BLaER1 treated with 17β-estradiol and CSF1 and Interleukin-3, amounts not matched to agents 10 nM and 100 nM (cell line): ENCODE measurements around the gene PTPRB.
A peak's percentile ranks its signal among the peaks of the same experiment; 100 is the strongest.

Experiments used
- H3K27ac ChIP-seq, 11 experiments: shearing (Covaris generic); formaldehyde crosslinking; 2 replicates each; pipeline ENCODE4 v1.8.1; 2022
- H3K27me3 ChIP-seq, 11 experiments: shearing (Covaris generic); formaldehyde crosslinking; 2 replicates each; pipeline ENCODE4 v1.8.1; 2022
- H3K36me3 ChIP-seq, 11 experiments: shearing (Covaris generic); formaldehyde crosslinking; 2 replicates each; pipeline ENCODE4 v1.8.1; 2022
- H3K4me1 ChIP-seq, 10 experiments: shearing (Covaris generic); formaldehyde crosslinking; 2 replicates each; pipeline ENCODE4 v1.8.1; 2022
- H3K4me2 ChIP-seq, 11 experiments: shearing (Covaris generic); formaldehyde crosslinking; 2 replicates each; pipeline ENCODE4 v1.8.1; 2022
- H3K4me3 ChIP-seq, 10 experiments: shearing (Covaris generic); formaldehyde crosslinking; 2 replicates each; pipeline ENCODE4 v1.8.1; 2022
- H3K9ac ChIP-seq, 11 experiments: shearing (Covaris generic); formaldehyde crosslinking; 2 replicates each; pipeline ENCODE4 v1.8.1; 2022
- H3K9me3 ChIP-seq, 11 experiments: shearing (Covaris generic); formaldehyde crosslinking; replicated peaks in 1 of 11; 2 replicates each; pipeline ENCODE4 v1.8.1; 2022
- H4K20me1 ChIP-seq, 11 experiments: shearing (Covaris generic); formaldehyde crosslinking; 2 replicates each; pipeline ENCODE4 v1.8.1; 2022
- Cebpa-rat ChIP-seq, 11 experiments: shearing (Covaris generic); IDR thresholded peaks; 2 replicates each; pipeline ENCODE4 v1.8.1; 2022

PTPRB gene

GRCh38 chr12:70661466-70662161 is 24.4 kb upstream of the PTPRB start:
- H3K9ac ChIP-seq, result no peak overlapping the region; a peak in 1 of 22 replicates
- no peaks in the 10 kb centered on the region for H3K9me3 ChIP-seq
- H3K4me1 ChIP-seq, result peaks cover 0 to 20% (median 2%) of the 10 kb centered on the region in 10 experiments; a peak in 9 of 20 replicates
- H3K4me3 ChIP-seq, result no peak overlapping the region
- H3K4me2 ChIP-seq, result peak overlapping the region in 2 of 11 experiments; percentile 38 to 65; a peak in 4 of 22 replicates
- H3K27me3 ChIP-seq, result no peaks in the 10 kb centered on the region
- no peaks in the 10 kb centered on the region for H4K20me1 ChIP-seq
- peak overlapping the region in 2 of 11 experiments; percentile 30 to 64; a peak in 3 of 22 replicates for H3K27ac ChIP-seq
- H3K36me3 ChIP-seq, result no peaks in the 10 kb centered on the region
- no peak for TF ChIP-seq Cebpa-rat (IDR thresholded peaks at IDR 0.05)

DNA sequence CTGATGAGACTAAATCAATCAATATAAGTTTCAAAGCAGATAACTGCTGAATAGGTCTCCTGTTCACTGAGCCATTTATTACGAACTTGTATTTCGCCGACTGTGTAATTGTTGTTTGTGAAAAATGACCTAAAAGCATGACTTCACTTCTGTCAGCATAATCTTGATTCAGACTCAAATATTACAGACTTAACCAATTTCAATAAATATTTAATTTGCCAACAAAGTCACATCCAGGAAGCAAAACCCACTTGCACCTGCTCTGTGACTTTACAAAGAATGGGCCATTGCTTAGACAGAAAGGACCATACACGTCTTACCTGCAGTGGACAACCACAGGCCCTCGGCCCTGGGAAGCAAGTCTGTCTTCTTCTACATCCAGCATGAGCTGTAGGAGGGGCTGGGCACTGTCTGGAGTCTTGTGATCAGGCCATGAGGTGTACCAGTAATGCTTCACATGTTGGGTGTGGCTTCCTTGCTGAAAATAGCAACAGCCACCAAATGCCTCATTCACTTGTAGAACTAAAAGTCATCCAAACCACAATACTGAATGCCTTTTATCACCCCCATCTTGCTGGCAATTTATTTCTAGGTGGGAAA is 23.5 kb upstream of the PTPRB start:
- Histone ChIP-seq H3K4me2 (peak overlapping the region in 4 of 11 experiments; percentile 14 to 71 (median 52); a peak in 5 of 22 replicates), H3K27me3 (no peaks in the 10 kb centered on the region), H3K4me1 (peaks cover 0 to 20% (median 2%) of the 10 kb centered on the region in 10 experiments; a peak in 9 of 20 replicates), H3K27ac (0 out of 22 replicates have a peak overlapping the region, but pooled peaks of 2 of the 11 experiments have one; percentile 2 to 64), H3K4me3 (no peak overlapping the region), H3K9ac (no peak overlapping the region), H3K9me3 (no peaks in the 10 kb centered on the region), H3K36me3 (no peaks in the 10 kb centered on the region), H4K20me1 (no peaks in the 10 kb centered on the region)
- TF ChIP-seq Cebpa-rat (IDR thresholded peaks at IDR 0.05), result no peak

DNA sequence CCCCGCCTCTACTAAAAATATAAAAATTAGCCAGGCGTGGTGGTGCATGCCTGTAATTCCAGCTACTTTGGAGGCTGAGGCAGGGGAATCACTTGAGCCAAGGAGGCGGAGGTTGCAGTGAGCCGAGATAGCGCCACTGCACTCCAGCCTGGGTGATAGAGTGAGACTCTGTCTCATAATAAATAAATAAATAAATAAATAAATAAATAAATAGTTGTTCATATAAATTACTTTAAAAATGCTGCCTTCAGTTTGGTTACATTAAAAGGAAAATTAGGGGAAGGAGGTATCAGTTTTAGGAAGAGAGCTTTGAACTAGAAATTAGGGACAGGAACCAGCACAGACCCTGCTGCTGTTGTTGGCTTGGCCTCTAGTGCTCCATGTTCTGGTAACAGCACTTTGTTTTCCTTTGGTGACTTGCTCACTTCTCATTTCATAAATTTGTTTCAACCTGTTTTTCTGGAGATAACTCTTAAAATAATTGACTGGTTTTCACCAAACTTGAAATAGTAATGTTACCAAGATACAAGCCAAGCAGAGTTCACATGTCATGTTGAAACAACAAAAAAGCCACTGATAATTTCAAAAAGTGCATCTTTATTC is 22.9 kb upstream of the PTPRB start:
- no peak overlapping the region for H3K9ac ChIP-seq
- no peaks in the 10 kb centered on the region for H3K9me3 ChIP-seq
- no peak overlapping the region for H3K4me3 ChIP-seq
- H4K20me1 ChIP-seq, result no peaks in the 10 kb centered on the region
- no peaks in the 10 kb centered on the region for H3K36me3 ChIP-seq
- peaks cover 0 to 20% (median 2%) of the 10 kb centered on the region in 10 experiments; a peak in 9 of 20 replicates for H3K4me1 ChIP-seq
- 0 out of 22 replicates have a peak overlapping the region, but pooled peaks of 1 of the 11 experiments have one; percentile 2 for H3K27ac ChIP-seq
- H3K4me2 ChIP-seq, result no peak overlapping the region; a peak in 1 of 22 replicates
- no peak for TF ChIP-seq Cebpa-rat (IDR thresholded peaks at IDR 0.05)
- H3K27me3 ChIP-seq, result no peaks in the 10 kb centered on the region

DNA sequence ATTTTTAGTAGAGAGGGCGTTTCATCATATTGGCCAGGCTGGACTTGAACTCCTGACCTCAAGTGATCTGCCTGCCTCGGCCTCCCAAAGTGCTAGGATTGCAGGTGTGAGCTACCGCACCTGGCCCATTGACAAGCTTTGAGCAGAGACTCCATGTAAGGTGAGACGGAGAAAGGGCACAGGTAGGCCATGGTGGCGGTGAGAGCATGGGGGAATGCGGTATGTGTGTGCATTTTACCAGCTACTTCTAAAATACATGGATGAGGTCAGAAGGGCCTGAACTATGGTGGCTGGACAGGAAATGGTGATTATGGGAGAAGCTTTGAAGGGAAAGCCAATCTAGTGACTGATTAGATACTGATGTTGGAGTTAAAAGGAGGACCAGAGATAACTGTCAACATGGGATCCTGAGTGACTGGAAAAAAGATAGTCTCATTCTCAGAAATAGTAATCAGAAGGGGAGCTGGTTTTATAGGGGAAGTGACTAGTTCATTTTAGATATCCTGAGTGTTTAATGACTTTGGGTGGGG is 21.9 kb upstream of the PTPRB start:
- no peaks in the 10 kb centered on the region for H3K27me3 ChIP-seq
- no peak overlapping the region for H3K27ac ChIP-seq
- no peak overlapping the region for H3K4me3 ChIP-seq
- H3K36me3 ChIP-seq, result no peaks in the 10 kb centered on the region
- no peak overlapping the region for H3K4me2 ChIP-seq
- no peaks in the 10 kb centered on the region for H3K9me3 ChIP-seq
- TF ChIP-seq Cebpa-rat (IDR thresholded peaks at IDR 0.05), result no peak
- H4K20me1 ChIP-seq, result no peaks in the 10 kb centered on the region
- H3K4me1 ChIP-seq, result peaks cover 4 to 20% (median 7%) of the 10 kb centered on the region in 10 experiments
- no peak overlapping the region for H3K9ac ChIP-seq

- H4K20me1 ChIP-seq, result no peaks in the 10 kb centered on the region
- H3K4me2 ChIP-seq, result no peak overlapping the region
- H3K36me3 ChIP-seq, result no peaks in the 10 kb centered on the region
Observed at GRCh38 chr12:70657616-70658286, 20.5 kb upstream of the PTPRB start.

GRCh38 chr12:70652451-70652850 is 15.2 kb upstream of the PTPRB start:
- H3K9me3 ChIP-seq, result no peaks in the 10 kb centered on the region
- no peak for TF ChIP-seq Cebpa-rat (IDR thresholded peaks at IDR 0.05)

More at GRCh38 chr12:70657616-70658286, 20.5 kb upstream of the PTPRB start:
- Histone ChIP-seq H3K4me3 (no peak overlapping the region), H3K4me1 (peaks cover 4 to 20% (median 7%) of the 10 kb centered on the region in 10 experiments), H3K9ac (no peak overlapping the region), H3K27ac (no peak overlapping the region), H3K27me3 (no peaks in the 10 kb centered on the region), H3K9me3 (no peaks in the 10 kb centered on the region)
- TF ChIP-seq Cebpa-rat (IDR thresholded peaks at IDR 0.05), result no peak

DNA sequence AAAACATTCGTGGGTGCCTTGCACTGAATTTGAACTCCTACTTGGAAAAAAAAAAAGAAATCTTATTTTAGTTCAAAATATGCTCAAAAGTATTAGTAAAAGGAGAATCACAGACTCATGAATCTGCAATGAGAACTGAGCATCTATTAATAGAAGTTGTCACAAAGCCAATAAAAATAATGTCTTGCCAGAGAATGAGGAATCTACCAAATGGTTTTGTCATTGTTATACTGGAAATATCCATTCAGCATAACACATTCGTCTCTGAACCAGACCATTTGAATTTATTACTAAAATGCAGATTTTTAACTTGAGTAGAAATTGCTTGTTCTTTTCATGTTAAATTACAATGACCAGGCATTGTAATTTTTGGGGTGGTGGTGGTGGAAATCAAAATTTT is 11.6 kb upstream of the PTPRB start:
- Histone ChIP-seq H3K27ac (no peak overlapping the region), H3K9me3 (no peaks in the 10 kb centered on the region), H3K4me3 (no peak overlapping the region), H3K36me3 (no peaks in the 10 kb centered on the region), H3K4me2 (no peak overlapping the region), H3K9ac (no peak overlapping the region), H3K4me1 (no peaks in the 10 kb centered on the region), H3K27me3 (no peaks in the 10 kb centered on the region), H4K20me1 (no peaks in the 10 kb centered on the region)
- TF ChIP-seq Cebpa-rat (IDR thresholded peaks at IDR 0.05), result no peak

More at GRCh38 chr12:70652451-70652850, 15.2 kb upstream of the PTPRB start:
- no peak overlapping the region for H3K4me2 ChIP-seq
- no peak overlapping the region for H3K27ac ChIP-seq
- H3K4me3 ChIP-seq, result no peak overlapping the region
- H4K20me1 ChIP-seq, result no peaks in the 10 kb centered on the region
- no peaks in the 10 kb centered on the region for H3K27me3 ChIP-seq
- H3K36me3 ChIP-seq, result no peaks in the 10 kb centered on the region
- H3K4me1 ChIP-seq, result peaks cover 0 to 8% (median 3%) of the 10 kb centered on the region in 10 experiments; a peak in 11 of 20 replicates
- no peak overlapping the region for H3K9ac ChIP-seq

GRCh38 chr12:70648191-70648590 is 11.0 kb upstream of the PTPRB start:
- Histone ChIP-seq H3K4me1 (no peaks in the 10 kb centered on the region), H4K20me1 (no peaks in the 10 kb centered on the region), H3K27me3 (no peaks in the 10 kb centered on the region), H3K27ac (no peak overlapping the region), H3K4me2 (no peak overlapping the region), H3K36me3 (no peaks in the 10 kb centered on the region), H3K9ac (no peak overlapping the region), H3K4me3 (no peak overlapping the region), H3K9me3 (no peaks in the 10 kb centered on the region)
- no peak for TF ChIP-seq Cebpa-rat (IDR thresholded peaks at IDR 0.05)

DNA sequence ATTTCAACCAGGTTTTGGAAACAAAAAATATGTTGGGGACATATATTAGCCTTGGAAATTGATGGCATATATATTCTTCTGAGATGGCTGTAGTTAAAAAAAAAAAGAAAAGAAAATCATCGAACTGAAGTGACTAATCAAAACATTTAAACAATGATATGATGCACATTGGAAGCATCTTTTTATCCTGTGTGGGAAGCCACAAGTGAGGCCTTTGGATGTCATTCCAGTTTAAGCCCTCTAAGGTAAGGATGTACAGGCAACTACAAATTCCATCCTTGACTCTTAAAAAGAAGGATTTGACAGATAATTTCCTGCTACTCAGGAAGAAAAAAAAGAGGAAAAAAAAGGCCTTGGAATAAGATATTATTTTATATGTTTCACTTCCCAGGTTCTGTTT is 9.6 kb upstream of the PTPRB start:
- no peak overlapping the region for H3K4me2 ChIP-seq
- H3K4me1 ChIP-seq, result no peaks in the 10 kb centered on the region
- no peaks in the 10 kb centered on the region for H4K20me1 ChIP-seq
- H3K9ac ChIP-seq, result no peak overlapping the region
- no peaks in the 10 kb centered on the region for H3K27me3 ChIP-seq
- no peaks in the 10 kb centered on the region for H3K36me3 ChIP-seq
- no peak overlapping the region for H3K27ac ChIP-seq
- H3K4me3 ChIP-seq, result no peak overlapping the region
- no peak for TF ChIP-seq Cebpa-rat (IDR thresholded peaks at IDR 0.05)
- H3K9me3 ChIP-seq, result no peaks in the 10 kb centered on the region
